Trophoblast cell (in vitro differentiated cells and primary cell): Measurements from ENCODE around the gene ACAA1.

ENCODE experiments used
- DNase-seq, 2 donors: peaks; one replicate each; pipeline ENCODE4 v3.0.0-alpha.2; 2016
- H2AFZ ChIP-seq: 2 replicates; pipeline ENCODE4 v1.6.1; 2013; ENCODE audit warnings: low read length, moderate library complexity, mild to moderate bottlenecking; ENCODE audit not compliant: insufficient read depth, poor library complexity
- H2AK5ac ChIP-seq: 2 replicates; pipeline ENCODE4 v1.6.1; 2013; ENCODE audit warnings: mild to moderate bottlenecking, low read length
- H2BK120ac ChIP-seq: 2 replicates; pipeline ENCODE4 v1.6.1; 2013; ENCODE audit warnings: low read length, mild to moderate bottlenecking, moderate library complexity; ENCODE audit not compliant: insufficient read depth, poor library complexity
- H2BK12ac ChIP-seq: 2 replicates; pipeline ENCODE4 v1.6.1; 2013; ENCODE audit warnings: mild to moderate bottlenecking, low read length, moderate library complexity
- H2BK5ac ChIP-seq: 2 replicates; pipeline ENCODE4 v1.6.1; 2013; ENCODE audit warnings: low read length, low read depth, moderate library complexity, mild to moderate bottlenecking; ENCODE audit not compliant: poor library complexity
- H3K14ac ChIP-seq: 2 replicates; pipeline ENCODE4 v1.6.1; 2013; ENCODE audit warnings: mild to moderate bottlenecking, low read length
- H3K18ac ChIP-seq: 2 replicates; pipeline ENCODE4 v1.6.1; 2013; ENCODE audit warnings: mild to moderate bottlenecking, low read length
- H3K23ac ChIP-seq: 2 replicates; pipeline ENCODE4 v1.6.1; 2013; ENCODE audit warnings: low read length
- H3K27ac ChIP-seq: 2 replicates; pipeline ENCODE4 v1.5.1; 2013; ENCODE audit warnings: low read depth, mild to moderate bottlenecking, inconsistent platforms, low read length, moderate library complexity
- H3K27me3 ChIP-seq: 2 replicates; pipeline ENCODE4 v1.6.1; 2013; ENCODE audit warnings: inconsistent platforms, mild to moderate bottlenecking, low read length, moderate library complexity; ENCODE audit not compliant: insufficient read depth
- H3K36me3 ChIP-seq, 2 experiments: 1 replicate in 1 of 2; 2 replicates in 1 of 2; pipeline ENCODE4 v1.6.1; 2013; ENCODE audit warnings: low read length in 2 of 2, mild to moderate bottlenecking in 2 of 2, moderate library complexity in 1 of 2; ENCODE audit not compliant: insufficient read depth in 2 of 2, control insufficient read depth in 1 of 2
- H3K4ac ChIP-seq: 2 replicates; pipeline ENCODE4 v1.6.1; 2013; ENCODE audit warnings: low read depth, mild to moderate bottlenecking, low read length, moderate library complexity
- H3K4me1 ChIP-seq, 2 experiments: 1 replicate in 1 of 2; 2 replicates in 1 of 2; pipeline ENCODE4 v1.6.1; 2013; ENCODE audit warnings: low read length in 2 of 2, mild to moderate bottlenecking in 2 of 2, moderate library complexity in 1 of 2; ENCODE audit not compliant: insufficient read depth in 2 of 2, control insufficient read depth in 1 of 2
- H3K4me2 ChIP-seq: 2 replicates; pipeline ENCODE4 v1.6.1; 2013; ENCODE audit warnings: inconsistent platforms, mild to moderate bottlenecking, low read length, moderate library complexity
- H3K4me3 ChIP-seq: 2 replicates; pipeline ENCODE4 v1.5.1; 2013; ENCODE audit warnings: mild to moderate bottlenecking, low read depth, low read length, inconsistent platforms
- H3K79me1 ChIP-seq: one replicate; pipeline ENCODE4 v1.6.1; 2013; ENCODE audit warnings: low read length
- H3K79me2 ChIP-seq: 2 replicates; pipeline ENCODE4 v1.6.1; 2013; ENCODE audit warnings: low read length, mild to moderate bottlenecking; ENCODE audit not compliant: control insufficient read depth, insufficient read depth, poor library complexity
- H3K9ac ChIP-seq: 2 replicates; pipeline ENCODE4 v1.6.1; 2013; ENCODE audit warnings: mild to moderate bottlenecking, low read length
- H3K9me3 ChIP-seq: 2 replicates; pipeline ENCODE4 v1.6.1; 2013; ENCODE audit warnings: low read depth, mild to moderate bottlenecking, control low read depth, inconsistent platforms, low read length; ENCODE audit not compliant: insufficient read depth
- H4K12ac ChIP-seq: 2 replicates; pipeline ENCODE4 v1.6.1; 2013; ENCODE audit warnings: low read depth, mild to moderate bottlenecking, low read length, moderate library complexity
- H4K8ac ChIP-seq: 2 replicates; pipeline ENCODE4 v1.6.1; 2013; ENCODE audit warnings: low read depth, mild to moderate bottlenecking, low read length, moderate library complexity
- H4K91ac ChIP-seq: one replicate; pipeline ENCODE4 v1.6.1; 2013; ENCODE audit warnings: low read depth, mild to moderate bottlenecking, low read length, moderate library complexity
- WGBS: extraction: QIAGEN DNeasy Blood & Tissue Kit; methylation state at CpG from one replicate; pipeline ENCODE4 v1.1.7; 2013; ENCODE audit warnings: missing lambda C conversion rate; ENCODE audit not compliant: insufficient read length, insufficient coverage; ENCODE audit errors: extremely low coverage; 5-methylcytosine and 5-hydroxymethylcytosine counted together

ACAA1 gene

GRCh38 chr3:38157117-38157516 lies 20.2 kb upstream of the ACAA1 start:
- no peaks in the 10 kb centered on the region for H3K9me3 ChIP-seq
- H4K91ac ChIP-seq: no peak overlapping the region
- no peak overlapping the region for H3K4ac ChIP-seq
- H3K18ac ChIP-seq: no peak overlapping the region
- no peak overlapping the region for H2BK12ac ChIP-seq
- H3K4me3 ChIP-seq: no peak overlapping the region
- no peak overlapping the region for H3K23ac ChIP-seq
- no peaks in the 10 kb centered on the region for H3K36me3 ChIP-seq
- H3K4me1 ChIP-seq: peaks cover 3 to 11% of the 10 kb centered on the region in 2 experiments
- H3K27ac ChIP-seq: no peak overlapping the region
- H2BK5ac ChIP-seq: no peak overlapping the region
- H3K4me2 ChIP-seq: no peak overlapping the region
- no CpG with 5 or more reads among the region's 2 CpGs for WGBS
- H3K79me2 ChIP-seq: no peaks in the 10 kb centered on the region
- no peak overlapping the region for H4K12ac ChIP-seq
- H2BK120ac ChIP-seq: no peak overlapping the region
- no peak overlapping the region for H3K14ac ChIP-seq
- no peak overlapping the region for H3K9ac ChIP-seq
- no peaks in the 10 kb centered on the region for H3K27me3 ChIP-seq
- H4K8ac ChIP-seq: no peak overlapping the region
- H3K79me1 ChIP-seq: peaks cover 3% of the 10 kb centered on the region
- no peak for DNase-seq
- H2AFZ ChIP-seq: no peak overlapping the region
- no peak overlapping the region for H2AK5ac ChIP-seq

DNA sequence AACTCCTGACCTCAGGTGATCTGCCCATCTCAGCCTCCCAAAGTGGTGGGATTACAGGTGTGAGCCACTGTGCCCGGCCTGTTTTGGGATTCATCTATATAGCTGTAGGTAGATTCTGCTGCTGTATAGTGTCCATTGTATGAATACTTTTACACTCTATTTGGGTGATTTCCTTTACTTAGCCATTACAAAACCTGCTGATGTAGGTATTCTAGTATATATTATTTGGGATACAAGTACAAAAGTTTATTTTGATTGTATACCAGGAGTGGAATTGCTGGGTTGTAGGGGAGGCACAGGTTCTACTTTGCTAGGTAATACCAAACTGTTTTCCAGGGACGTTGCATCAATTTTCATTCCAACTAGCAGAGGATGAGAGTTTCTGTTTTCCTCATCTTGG lies 18.9 kb upstream of the ACAA1 start:
- peak overlapping the region; percentile 43 for H4K91ac ChIP-seq
- H2BK120ac ChIP-seq: no peak overlapping the region
- H3K4me3 ChIP-seq: no peak overlapping the region
- DNase-seq: no peak
- no peak overlapping the region for H3K4me2 ChIP-seq
- no peak overlapping the region for H4K8ac ChIP-seq
- no peak overlapping the region for H3K4ac ChIP-seq
- WGBS: no CpG with 5 or more reads among the region's 2 CpGs
- H3K9ac ChIP-seq: no peak overlapping the region
- H3K27ac ChIP-seq: no peak overlapping the region
- H3K18ac ChIP-seq: no peak overlapping the region
- H3K14ac ChIP-seq: no peak overlapping the region
- no peaks in the 10 kb centered on the region for H3K79me2 ChIP-seq
- peaks cover 3 to 11% of the 10 kb centered on the region in 2 experiments for H3K4me1 ChIP-seq
- no peaks in the 10 kb centered on the region for H3K27me3 ChIP-seq
- H4K12ac ChIP-seq: no peak overlapping the region
- no peaks in the 10 kb centered on the region for H3K36me3 ChIP-seq
- peaks cover 3% of the 10 kb centered on the region for H3K79me1 ChIP-seq
- H2BK5ac ChIP-seq: no peak overlapping the region
- no peak overlapping the region for H2AFZ ChIP-seq
- H3K9me3 ChIP-seq: no peaks in the 10 kb centered on the region
- H2BK12ac ChIP-seq: no peak overlapping the region
- no peak overlapping the region for H3K23ac ChIP-seq
- no peak overlapping the region for H2AK5ac ChIP-seq

GRCh38 chr3:38154625-38155255 lies 17.8 kb upstream of the ACAA1 start:
- Histone ChIP-seq H3K79me1 (peaks cover 3% of the 10 kb centered on the region), H3K14ac (no peak overlapping the region), H2BK5ac (peak overlapping the region; percentile 37), H3K9me3 (no peaks in the 10 kb centered on the region), H3K36me3 (no peaks in the 10 kb centered on the region), H4K91ac (no peak overlapping the region), H3K27me3 (no peaks in the 10 kb centered on the region), H3K4me1 (peaks cover 3 to 14% of the 10 kb centered on the region in 2 experiments), H2AK5ac (no peak overlapping the region), H3K23ac (no peak overlapping the region), H3K27ac (peak overlapping the region; percentile 70), H2BK12ac (peak overlapping the region; percentile 74), H4K8ac (no peak overlapping the region), H2AFZ (no peak overlapping the region), H3K9ac (no peak overlapping the region), H2BK120ac (no peak overlapping the region), H3K4me2 (no peak overlapping the region), H3K4ac (no peak overlapping the region), H3K18ac (no peak overlapping the region), H4K12ac (no peak overlapping the region), H3K4me3 (no peak overlapping the region), H3K79me2 (no peaks in the 10 kb centered on the region)
- peak; percentile 83 to 89 for DNase-seq
- WGBS: no CpG with 5 or more reads among the region's 2 CpGs

GRCh38 chr3:38154033-38154494 lies 17.1 kb upstream of the ACAA1 start:
- H2BK5ac ChIP-seq: no peak overlapping the region
- no peak overlapping the region for H2AFZ ChIP-seq
- no peak overlapping the region for H2BK120ac ChIP-seq
- no peak overlapping the region for H3K9ac ChIP-seq
- no peaks in the 10 kb centered on the region for H3K27me3 ChIP-seq
- no peak overlapping the region for H3K4me3 ChIP-seq
- no peak overlapping the region for H3K18ac ChIP-seq
- peak; percentile 87 to 98 for DNase-seq
- no CpG with 5 or more reads among the region's 2 CpGs for WGBS
- H4K91ac ChIP-seq: no peak overlapping the region
- H2AK5ac ChIP-seq: no peak overlapping the region
- H3K4me2 ChIP-seq: peak overlapping the region; percentile 22
- H3K14ac ChIP-seq: no peak overlapping the region
- H2BK12ac ChIP-seq: no peak overlapping the region
- H3K4me1 ChIP-seq: peaks cover 3 to 16% of the 10 kb centered on the region in 2 experiments
- H4K12ac ChIP-seq: no peak overlapping the region
- H3K27ac ChIP-seq: peak overlapping the region; percentile 70
- H3K79me2 ChIP-seq: no peaks in the 10 kb centered on the region
- no peaks in the 10 kb centered on the region for H3K9me3 ChIP-seq
- no peak overlapping the region for H4K8ac ChIP-seq
- peaks cover 3% of the 10 kb centered on the region for H3K79me1 ChIP-seq
- no peak overlapping the region for H3K4ac ChIP-seq
- no peaks in the 10 kb centered on the region for H3K36me3 ChIP-seq
- H3K23ac ChIP-seq: no peak overlapping the region
